Endothelial cell of umbilical vein (primary cell): Measurements from ENCODE around the gene ANO9.

Source experiments
- EZH2 ChIP-seq: IDR thresholded peaks from 2 replicates; pipeline ENCODE4 v1.6.1; 2012; ENCODE audit warnings: borderline replicate concordance, low read depth, mild to moderate bottlenecking, moderate library complexity, low read length, inconsistent platforms; ENCODE audit not compliant: severe bottlenecking
- POLR2A ChIP-seq: IDR thresholded peaks from 2 replicates; pipeline ENCODE4 v1.6.1; 2012; ENCODE audit warnings: low read depth, mild to moderate bottlenecking, control low read depth, low read length
- POLR2AphosphoS5 ChIP-seq: IDR thresholded peaks from 2 replicates; pipeline ENCODE4 v1.6.1; 2012; ENCODE audit warnings: low read depth, mild to moderate bottlenecking, control low read depth, low read length, moderate library complexity; ENCODE audit not compliant: insufficient read depth
- TF ChIP-seq, protein P1 (sequence below): IDR thresholded peaks from 2 replicates; pipeline ENCODE4 v1.6.1; 2011; ENCODE audit not compliant: insufficient read depth, insufficient read length
- TF ChIP-seq, protein P2 (sequence below), 2 donors: IDR thresholded peaks; 1 replicate in 1 of 2; 2 replicates in 1 of 2; pipeline ENCODE4 v1.5.1; 2011; ENCODE audit warnings: low read length in 2 of 2, mild to moderate bottlenecking in 2 of 2, moderate library complexity in 2 of 2, control low read depth in 1 of 2, inconsistent platforms in 1 of 2, low read depth in 1 of 2; ENCODE audit not compliant: insufficient read depth in 1 of 2; ENCODE audit errors: extremely low read depth in 1 of 2

GRCh38 chr11:454043-454442 lies 12.2 kb upstream of the ANO9 start:
- TF ChIP-seq, protein P1, sequence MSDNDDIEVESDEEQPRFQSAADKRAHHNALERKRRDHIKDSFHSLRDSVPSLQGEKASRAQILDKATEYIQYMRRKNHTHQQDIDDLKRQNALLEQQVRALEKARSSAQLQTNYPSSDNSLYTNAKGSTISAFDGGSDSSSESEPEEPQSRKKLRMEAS: no peak
- TF ChIP-seq POLR2AphosphoS5: no peak
- TF ChIP-seq, protein P2, sequence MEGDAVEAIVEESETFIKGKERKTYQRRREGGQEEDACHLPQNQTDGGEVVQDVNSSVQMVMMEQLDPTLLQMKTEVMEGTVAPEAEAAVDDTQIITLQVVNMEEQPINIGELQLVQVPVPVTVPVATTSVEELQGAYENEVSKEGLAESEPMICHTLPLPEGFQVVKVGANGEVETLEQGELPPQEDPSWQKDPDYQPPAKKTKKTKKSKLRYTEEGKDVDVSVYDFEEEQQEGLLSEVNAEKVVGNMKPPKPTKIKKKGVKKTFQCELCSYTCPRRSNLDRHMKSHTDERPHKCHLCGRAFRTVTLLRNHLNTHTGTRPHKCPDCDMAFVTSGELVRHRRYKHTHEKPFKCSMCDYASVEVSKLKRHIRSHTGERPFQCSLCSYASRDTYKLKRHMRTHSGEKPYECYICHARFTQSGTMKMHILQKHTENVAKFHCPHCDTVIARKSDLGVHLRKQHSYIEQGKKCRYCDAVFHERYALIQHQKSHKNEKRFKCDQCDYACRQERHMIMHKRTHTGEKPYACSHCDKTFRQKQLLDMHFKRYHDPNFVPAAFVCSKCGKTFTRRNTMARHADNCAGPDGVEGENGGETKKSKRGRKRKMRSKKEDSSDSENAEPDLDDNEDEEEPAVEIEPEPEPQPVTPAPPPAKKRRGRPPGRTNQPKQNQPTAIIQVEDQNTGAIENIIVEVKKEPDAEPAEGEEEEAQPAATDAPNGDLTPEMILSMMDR (IDR thresholded peaks at IDR 0.05; ENCODE audit: extremely low read depth in 1 of 2, insufficient read depth in 1 of 2, low read depth in 1 of 2, low read length in 2 of 2): no peak
- no peak for TF ChIP-seq EZH2
- no peak for TF ChIP-seq POLR2A
